Vagina (tissue), 2 donors: ENCODE measurements around the gene CBFB. TPM values are rescaled to one million over a fixed set of nuclear protein-coding genes. Genes with fewer than 3 reads are reported as not detected.

Source experiments
- DNase-seq, 2 donors: peaks; one replicate each; pipeline ENCODE4 v3.0.0-alpha.2; 2017; ENCODE audit errors: extremely low spot score in 2 of 2
- H3K27ac ChIP-seq: fragments of 200-600 bp; sonication (generic); one replicate; pipeline ENCODE4 v1.5.1; 2019
- H3K27me3 ChIP-seq: fragments of 200-600 bp; sonication (generic); one replicate; pipeline ENCODE4 v1.5.1; 2019
- H3K36me3 ChIP-seq, 2 donors: fragments of 200-600 bp; sonication (generic); one replicate each; pipeline ENCODE4 v1.5.1; 2017 to 2019
- H3K4me1 ChIP-seq: fragments of 200-600 bp; sonication (generic); one replicate; pipeline ENCODE4 v1.5.1; 2019
- H3K4me3 ChIP-seq, 2 donors: fragments of 200-600 bp; sonication (generic); 1 replicate in 1 of 2; 2 replicates in 1 of 2; pipeline ENCODE4 v1.5.1; 2016 to 2019
- H3K9me3 ChIP-seq: fragments of 200-600 bp; sonication (generic); one replicate; pipeline ENCODE4 v1.5.1; 2019
- POLR2A ChIP-seq, 2 donors: fragments of 450-650 bp; IDR thresholded peaks; one replicate each; pipeline ENCODE4 v1.6.1; 2017; ENCODE audit warnings: antibody characterized with exemption in 2 of 2, mild to moderate bottlenecking in 2 of 2, moderate library complexity in 2 of 2
- POLR2AphosphoS5 ChIP-seq, 2 donors: sonication (generic); formaldehyde crosslinking; IDR thresholded peaks; one replicate each; pipeline ENCODE4 v1.9.0; 2017; ENCODE audit warnings: antibody characterized with exemption in 2 of 2, mild to moderate bottlenecking in 2 of 2, low read depth in 1 of 2; ENCODE audit not compliant: insufficient read depth in 1 of 2
- intact Hi-C: fragments of 100-400 bp; cut with DNase I; formaldehyde crosslinking; loops from one replicate; pipeline ENCODE4 v1.15.1; 2023
- total RNA-seq: library from RNA; depleted of rRNA; stranded (reverse); fragments of >200 nt; gene quantifications from one replicate; pipeline ENCODE4 v1.2.3, GENCODE V29; 2016
- TF ChIP-seq, protein P1 (sequence below), 3 experiments: fragments of 450-650 bp in 2 of 3; fragments of 200-600 bp in 1 of 3; sonication (generic) in 1 of 3; IDR thresholded peaks; one replicate each; pipeline ENCODE4 v1.5.1; 2017 to 2019; ENCODE audit warnings: antibody characterized with exemption in 3 of 3, mild to moderate bottlenecking in 2 of 3, moderate library complexity in 2 of 3

CBFB gene
- total RNA-seq, 1 donor from 2014 or later = 33.9 TPM

DNA sequence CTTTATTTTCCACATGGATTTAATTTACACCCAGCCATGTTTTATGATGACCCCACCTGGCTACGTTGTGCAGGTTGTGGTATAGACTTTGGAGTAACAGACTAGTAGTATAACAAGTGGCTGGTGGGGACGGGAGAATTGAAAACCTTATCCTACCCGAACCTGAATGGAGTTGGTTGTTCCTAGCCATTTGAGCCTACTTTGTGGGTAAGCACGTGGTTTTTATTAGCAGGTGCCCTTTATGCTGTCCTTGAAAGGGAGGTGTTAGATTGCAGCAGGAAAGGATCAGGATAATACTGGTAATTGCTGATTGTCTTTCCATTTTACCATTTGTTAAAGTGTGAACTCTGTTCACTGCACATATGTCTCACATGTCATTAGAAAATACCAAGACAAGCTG, 48.9 kb downstream of the CBFB start:
- intact Hi-C loops = no loop called here
- H3K36me3 ChIP-seq = peaks cover 0 to 13% of the 10 kb centered on the region in 2 donors
- TF ChIP-seq POLR2A (IDR thresholded peaks at IDR 0.05) = no peak
- TF ChIP-seq, protein P1, sequence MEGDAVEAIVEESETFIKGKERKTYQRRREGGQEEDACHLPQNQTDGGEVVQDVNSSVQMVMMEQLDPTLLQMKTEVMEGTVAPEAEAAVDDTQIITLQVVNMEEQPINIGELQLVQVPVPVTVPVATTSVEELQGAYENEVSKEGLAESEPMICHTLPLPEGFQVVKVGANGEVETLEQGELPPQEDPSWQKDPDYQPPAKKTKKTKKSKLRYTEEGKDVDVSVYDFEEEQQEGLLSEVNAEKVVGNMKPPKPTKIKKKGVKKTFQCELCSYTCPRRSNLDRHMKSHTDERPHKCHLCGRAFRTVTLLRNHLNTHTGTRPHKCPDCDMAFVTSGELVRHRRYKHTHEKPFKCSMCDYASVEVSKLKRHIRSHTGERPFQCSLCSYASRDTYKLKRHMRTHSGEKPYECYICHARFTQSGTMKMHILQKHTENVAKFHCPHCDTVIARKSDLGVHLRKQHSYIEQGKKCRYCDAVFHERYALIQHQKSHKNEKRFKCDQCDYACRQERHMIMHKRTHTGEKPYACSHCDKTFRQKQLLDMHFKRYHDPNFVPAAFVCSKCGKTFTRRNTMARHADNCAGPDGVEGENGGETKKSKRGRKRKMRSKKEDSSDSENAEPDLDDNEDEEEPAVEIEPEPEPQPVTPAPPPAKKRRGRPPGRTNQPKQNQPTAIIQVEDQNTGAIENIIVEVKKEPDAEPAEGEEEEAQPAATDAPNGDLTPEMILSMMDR (IDR thresholded peaks at IDR 0.05) = no peak
- TF ChIP-seq POLR2AphosphoS5 (IDR thresholded peaks at IDR 0.05; ENCODE audit: insufficient read depth in 1 of 2, low read depth in 1 of 2) = no peak

GRCh38 chr16:67082100-67082499, 53.2 kb downstream of the CBFB start:
- intact Hi-C loops = no loop called here
- TF ChIP-seq, protein P1 (IDR thresholded peaks at IDR 0.05) = no peak
- TF ChIP-seq POLR2AphosphoS5 (IDR thresholded peaks at IDR 0.05; ENCODE audit: insufficient read depth in 1 of 2, low read depth in 1 of 2) = no peak
- no peak for TF ChIP-seq POLR2A (IDR thresholded peaks at IDR 0.05)
- no peak overlapping the region for H3K4me3 ChIP-seq
- H3K4me1 ChIP-seq = peaks cover 6% of the 10 kb centered on the region
- no peak overlapping the region for H3K27ac ChIP-seq
- no peak for DNase-seq
- peaks cover 0 to 20% of the 10 kb centered on the region in 2 donors for H3K36me3 ChIP-seq
- no peaks in the 10 kb centered on the region for H3K27me3 ChIP-seq
- no peaks in the 10 kb centered on the region for H3K9me3 ChIP-seq

More for the DNA sequence above, 48.9 kb downstream of the CBFB start:
- Histone ChIP-seq H3K9me3 (no peaks in the 10 kb centered on the region), H3K4me3 (no peak overlapping the region), H3K27me3 (no peaks in the 10 kb centered on the region), H3K27ac (no peak overlapping the region), H3K4me1 (no peaks in the 10 kb centered on the region)
- DNase-seq = no peak

DNA sequence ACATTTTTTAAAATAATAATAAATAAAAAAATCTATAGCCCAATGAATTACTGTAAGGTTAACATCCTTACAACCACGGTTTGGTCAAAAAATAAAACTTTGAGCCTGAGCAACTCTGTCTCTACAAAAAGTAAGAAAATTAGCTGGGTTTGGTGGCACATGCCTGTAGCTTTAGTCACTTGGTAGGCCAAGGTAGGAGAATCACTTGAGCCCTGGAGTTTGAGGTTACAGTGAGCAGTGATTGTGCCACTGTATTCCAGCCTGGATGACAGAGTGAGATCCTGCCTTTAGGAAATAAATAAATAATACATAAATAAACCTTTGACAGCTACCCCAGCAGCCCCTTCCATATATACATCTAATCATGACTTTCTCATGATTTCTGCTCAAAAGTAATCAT, 53.9 kb downstream of the CBFB start:
- peaks cover 10% of the 10 kb centered on the region for H3K4me1 ChIP-seq
- no peak overlapping the region for H3K4me3 ChIP-seq
- H3K9me3 ChIP-seq = no peaks in the 10 kb centered on the region
- no peak for TF ChIP-seq POLR2A (IDR thresholded peaks at IDR 0.05)
- TF ChIP-seq, protein P1 (IDR thresholded peaks at IDR 0.05) = no peak
- TF ChIP-seq POLR2AphosphoS5 (IDR thresholded peaks at IDR 0.05; ENCODE audit: insufficient read depth in 1 of 2, low read depth in 1 of 2) = no peak
- no peak for DNase-seq
- H3K27me3 ChIP-seq = no peaks in the 10 kb centered on the region
- H3K27ac ChIP-seq = no peak overlapping the region
- intact Hi-C loops = no loop called here
- H3K36me3 ChIP-seq = peaks cover 0 to 17% of the 10 kb centered on the region in 2 donors

DNA sequence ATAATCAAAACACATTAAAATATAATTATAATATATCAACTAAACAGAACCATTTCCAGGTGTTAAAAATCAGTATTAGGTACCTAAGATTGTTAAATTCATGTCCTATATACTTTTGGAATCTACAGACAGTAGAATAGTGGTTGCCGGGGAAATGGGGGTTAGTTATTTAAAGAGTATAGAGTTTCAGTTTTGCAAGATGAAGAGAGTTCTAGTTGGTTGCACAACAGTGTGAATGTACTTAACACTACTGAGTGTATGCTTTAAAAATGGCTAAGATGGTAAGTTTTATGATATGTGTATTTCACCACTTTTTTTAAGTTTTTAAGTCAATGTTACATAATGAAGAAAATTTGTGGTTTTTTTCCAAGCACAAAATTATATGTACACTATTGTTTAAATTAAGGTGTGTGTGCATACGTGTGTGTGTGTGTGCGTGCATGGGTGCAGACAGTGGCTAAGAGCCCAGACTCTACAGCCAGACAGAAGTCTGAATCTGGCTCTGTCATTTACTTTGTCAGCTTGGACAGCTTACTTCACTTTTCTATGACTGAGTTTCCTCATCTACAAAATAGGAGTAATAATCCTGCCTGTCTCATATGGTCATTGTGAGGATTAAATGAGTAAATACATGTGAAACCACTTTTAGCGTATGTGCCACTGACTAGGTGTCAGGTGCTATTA, 55.5 kb downstream of the CBFB start:
- H3K27ac ChIP-seq = no peak overlapping the region
- H3K4me3 ChIP-seq = no peak overlapping the region
- intact Hi-C loops = no loop called here
- H3K9me3 ChIP-seq = no peaks in the 10 kb centered on the region
- peaks cover 10% of the 10 kb centered on the region for H3K4me1 ChIP-seq
- H3K27me3 ChIP-seq = no peaks in the 10 kb centered on the region
- TF ChIP-seq, protein P1 (IDR thresholded peaks at IDR 0.05) = no peak
- TF ChIP-seq POLR2AphosphoS5 (IDR thresholded peaks at IDR 0.05; ENCODE audit: insufficient read depth in 1 of 2, low read depth in 1 of 2) (no peak), POLR2A (IDR thresholded peaks at IDR 0.05) (no peak)
- peaks cover 0 to 16% of the 10 kb centered on the region in 2 donors for H3K36me3 ChIP-seq
- DNase-seq = no peak

- Histone ChIP-seq H3K4me1 (peaks cover 10% of the 10 kb centered on the region), H3K27me3 (no peaks in the 10 kb centered on the region), H3K9me3 (no peaks in the 10 kb centered on the region), H3K4me3 (no peak overlapping the region), H3K27ac (no peak overlapping the region), H3K36me3 (peaks cover 0 to 18% of the 10 kb centered on the region in 2 donors)
- intact Hi-C loops = no loop called here
- TF ChIP-seq POLR2AphosphoS5 (IDR thresholded peaks at IDR 0.05; ENCODE audit: insufficient read depth in 1 of 2, low read depth in 1 of 2) (no peak), POLR2A (IDR thresholded peaks at IDR 0.05) (no peak)
- TF ChIP-seq, protein P1 (IDR thresholded peaks at IDR 0.05) = no peak
- no peak for DNase-seq
These were observed 57.9 kb downstream of the CBFB start for GRCh38 chr16:67086822-67087221.
